Choroid plexus epithelial cell (primary cell): ENCODE data around the gene PPIC.
"Not testable (repeated sequence)": the region's sequence is repeated elsewhere in the genome, so short reads cannot be mapped to it uniquely, and the experiment has no call there.

Experiments used
- DNase-seq: peaks from one replicate; pipeline ENCODE4 v3.0.0-alpha.2; 2010; ENCODE audit warnings: low read depth
- H3K4me3 ChIP-seq: 2 replicates; pipeline ENCODE4 v1.5.1; 2011; ENCODE audit warnings: low read depth, mild to moderate bottlenecking, control low read depth, low read length, moderate library complexity
- TF ChIP-seq, protein P1 (sequence below): conservative IDR thresholded peaks from 2 replicates; pipeline ENCODE4 v1.5.1; 2011; ENCODE audit warnings: low read depth, mild to moderate bottlenecking, control low read depth, inconsistent platforms, low read length, moderate library complexity

Gene PPIC

DNA sequence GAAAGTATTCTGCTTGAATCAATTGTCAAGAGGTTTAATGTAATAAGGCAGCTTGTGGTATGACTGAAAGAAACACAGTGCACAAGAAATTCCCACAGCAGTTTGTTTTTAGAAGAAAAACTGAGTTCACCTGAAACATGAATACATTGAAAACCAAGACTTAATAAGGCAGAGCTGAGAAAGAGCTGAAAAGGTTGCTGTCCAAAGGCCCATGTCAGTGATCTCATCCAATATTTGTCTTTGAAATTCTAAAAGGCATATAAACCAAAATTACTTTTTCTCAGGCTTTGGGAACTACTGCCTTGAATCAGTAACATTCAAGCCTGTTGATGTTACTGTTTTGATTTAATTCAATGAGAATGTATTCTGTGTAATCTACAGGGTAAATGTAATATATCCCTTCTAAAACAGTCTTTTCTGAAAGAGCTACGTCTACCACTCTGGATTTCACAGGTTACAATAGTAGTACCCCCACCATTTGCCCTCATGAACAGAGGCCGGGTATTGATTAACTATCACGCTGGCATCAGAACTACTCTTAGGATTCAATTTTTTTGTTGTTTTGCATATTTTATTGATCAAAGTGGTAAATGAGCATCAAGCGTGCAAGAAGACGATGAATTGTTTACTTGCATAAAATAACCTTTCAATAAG lies 57.8 kb downstream of the PPIC start:
- no peak overlapping the region for H3K4me3 ChIP-seq
- TF ChIP-seq, protein P1, sequence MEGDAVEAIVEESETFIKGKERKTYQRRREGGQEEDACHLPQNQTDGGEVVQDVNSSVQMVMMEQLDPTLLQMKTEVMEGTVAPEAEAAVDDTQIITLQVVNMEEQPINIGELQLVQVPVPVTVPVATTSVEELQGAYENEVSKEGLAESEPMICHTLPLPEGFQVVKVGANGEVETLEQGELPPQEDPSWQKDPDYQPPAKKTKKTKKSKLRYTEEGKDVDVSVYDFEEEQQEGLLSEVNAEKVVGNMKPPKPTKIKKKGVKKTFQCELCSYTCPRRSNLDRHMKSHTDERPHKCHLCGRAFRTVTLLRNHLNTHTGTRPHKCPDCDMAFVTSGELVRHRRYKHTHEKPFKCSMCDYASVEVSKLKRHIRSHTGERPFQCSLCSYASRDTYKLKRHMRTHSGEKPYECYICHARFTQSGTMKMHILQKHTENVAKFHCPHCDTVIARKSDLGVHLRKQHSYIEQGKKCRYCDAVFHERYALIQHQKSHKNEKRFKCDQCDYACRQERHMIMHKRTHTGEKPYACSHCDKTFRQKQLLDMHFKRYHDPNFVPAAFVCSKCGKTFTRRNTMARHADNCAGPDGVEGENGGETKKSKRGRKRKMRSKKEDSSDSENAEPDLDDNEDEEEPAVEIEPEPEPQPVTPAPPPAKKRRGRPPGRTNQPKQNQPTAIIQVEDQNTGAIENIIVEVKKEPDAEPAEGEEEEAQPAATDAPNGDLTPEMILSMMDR: no peak
- DNase-seq: no peak

DNA sequence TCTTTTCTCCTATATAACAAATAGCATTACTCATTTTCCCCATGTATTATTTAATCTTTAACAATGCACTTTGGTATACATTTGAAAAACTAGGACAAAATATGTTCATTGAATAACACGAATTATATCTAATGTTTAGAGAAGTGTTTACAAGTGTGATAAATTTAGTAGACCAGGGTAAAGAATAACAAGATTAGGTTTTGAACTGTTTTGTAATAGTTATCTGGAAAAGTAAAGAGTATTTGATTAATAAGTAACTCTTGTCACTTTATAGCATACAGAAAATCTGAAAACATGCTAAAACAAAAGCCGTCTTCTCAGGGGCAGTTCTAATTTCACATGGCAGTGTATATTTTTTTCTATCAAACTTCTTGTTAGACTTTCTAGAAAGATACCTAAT lies 58.5 kb downstream of the PPIC start:
- TF ChIP-seq, protein P1: no peak
- H3K4me3 ChIP-seq: no peak overlapping the region
- no peak for DNase-seq

DNA sequence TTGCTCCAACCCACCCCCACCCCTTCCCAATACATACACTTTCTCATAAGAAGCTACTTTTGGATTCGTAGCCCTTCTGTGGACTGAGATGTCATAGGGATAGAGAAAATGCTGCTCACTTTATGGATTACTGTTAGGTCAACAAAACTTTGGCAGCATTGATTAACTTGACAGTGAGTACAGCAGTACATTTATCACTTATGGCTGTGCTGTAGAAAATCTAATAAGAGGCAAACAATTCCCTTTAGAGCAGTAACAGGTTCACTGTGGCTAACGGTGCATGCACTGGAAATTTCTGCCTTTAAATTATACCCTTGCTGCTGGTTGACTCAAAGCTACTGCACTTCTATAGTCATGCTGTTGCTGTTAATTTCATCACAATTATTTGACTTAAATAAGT lies 59.2 kb downstream of the PPIC start:
- no peak overlapping the region for H3K4me3 ChIP-seq
- DNase-seq: no peak
- TF ChIP-seq, protein P1: no peak

DNA sequence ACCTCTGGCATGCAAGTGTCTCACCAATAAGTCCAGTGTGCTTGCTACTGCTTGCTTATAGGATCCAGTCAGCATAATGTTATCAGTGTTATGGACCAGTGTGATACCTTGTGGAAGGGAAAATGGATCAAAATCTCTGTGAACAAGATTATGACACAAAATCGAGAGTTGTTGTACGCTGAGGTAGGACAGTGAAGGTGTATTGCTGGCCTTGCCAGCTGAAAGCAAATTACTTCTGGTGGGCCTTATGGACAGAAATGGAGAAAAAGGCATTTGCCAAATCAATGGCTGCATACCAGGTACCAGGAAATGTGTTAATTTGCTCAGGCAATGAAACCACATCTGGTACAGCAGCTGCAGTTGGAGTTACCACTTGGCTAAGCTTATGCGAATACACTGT lies 62.3 kb downstream of the PPIC start:
- not testable (repeated sequence) for H3K4me3 ChIP-seq, DNase-seq

DNA sequence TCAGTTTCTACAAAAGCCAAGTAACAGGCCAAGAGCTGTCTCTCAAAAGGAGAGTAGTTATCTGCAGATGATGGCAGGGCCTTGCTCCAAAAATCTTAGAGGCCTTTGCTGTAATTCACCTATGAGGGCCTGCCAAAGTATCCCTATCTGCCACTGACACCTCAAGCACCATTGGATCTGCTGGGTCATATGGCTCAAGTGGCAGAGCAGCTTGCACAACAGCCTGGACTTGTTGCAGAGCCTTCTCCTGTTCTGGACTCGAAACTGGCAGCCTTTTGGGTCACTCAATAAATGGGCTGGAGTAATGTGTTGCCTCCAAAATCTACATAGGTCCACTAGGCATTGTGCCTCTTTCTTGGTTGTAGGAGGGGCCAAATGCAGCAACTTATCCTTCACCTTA lies 62.8 kb downstream of the PPIC start:
- DNase-seq, H3K4me3 ChIP-seq: not testable (repeated sequence)
